GOT3 (cell line): ENCODE data around the gene TBL3.

Experiments
- DNase-seq: peaks from one replicate; lab custom pipeline; 2025; ENCODE audit warnings: mixed read lengths; lab: John Stamatoyannopoulos, UW

TBL3 gene

GRCh38 chr16:1964506-1965395 is 7.1 kb upstream of the TBL3 start, which contains the start of gene RPS2:
Gene RPS2 (minus strand): TSS chr16:1964826. CDS start chr16:1964625, 201 bp downstream.
- peak; percentile 97 for DNase-seq

DNA sequence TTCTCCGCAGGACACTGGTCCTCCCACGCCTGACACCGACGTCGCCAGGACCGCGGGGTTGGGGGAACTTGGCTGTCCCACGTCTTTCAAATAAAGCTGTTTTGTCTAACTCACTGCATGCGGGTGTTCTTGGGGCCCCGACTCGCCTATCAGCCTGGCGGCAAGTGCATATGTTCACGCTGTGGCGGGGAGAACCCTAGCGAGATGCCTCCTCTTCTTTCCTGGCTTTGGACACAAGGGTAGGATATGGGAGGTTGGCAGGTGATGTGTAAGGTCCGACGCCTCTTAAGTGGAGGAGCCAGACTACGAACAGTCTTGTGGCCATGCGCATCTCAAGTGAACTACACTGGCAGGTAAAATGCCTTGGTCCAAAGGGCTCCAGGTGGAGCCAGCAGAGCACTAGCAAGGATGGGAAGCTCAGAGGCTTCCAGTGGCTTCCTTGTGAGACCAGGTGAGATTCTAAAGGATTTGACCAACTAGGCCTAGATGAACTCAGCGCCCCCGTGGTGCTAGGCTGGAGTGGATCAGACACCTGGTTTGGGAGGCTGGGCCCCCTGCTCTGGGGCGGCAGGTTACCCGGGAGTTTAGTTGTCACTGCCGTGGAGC is 6.4 kb upstream of the TBL3 start:
- no peak for DNase-seq

- DNase-seq: no peak
Observed at GRCh38 chr16:1966460-1966859, 5.4 kb upstream of the TBL3 start, which contains the start of gene RNF151. Gene RNF151 (plus strand): TSS chr16:1966856. CDS start chr16:1966882, 26 bp downstream.

DNA sequence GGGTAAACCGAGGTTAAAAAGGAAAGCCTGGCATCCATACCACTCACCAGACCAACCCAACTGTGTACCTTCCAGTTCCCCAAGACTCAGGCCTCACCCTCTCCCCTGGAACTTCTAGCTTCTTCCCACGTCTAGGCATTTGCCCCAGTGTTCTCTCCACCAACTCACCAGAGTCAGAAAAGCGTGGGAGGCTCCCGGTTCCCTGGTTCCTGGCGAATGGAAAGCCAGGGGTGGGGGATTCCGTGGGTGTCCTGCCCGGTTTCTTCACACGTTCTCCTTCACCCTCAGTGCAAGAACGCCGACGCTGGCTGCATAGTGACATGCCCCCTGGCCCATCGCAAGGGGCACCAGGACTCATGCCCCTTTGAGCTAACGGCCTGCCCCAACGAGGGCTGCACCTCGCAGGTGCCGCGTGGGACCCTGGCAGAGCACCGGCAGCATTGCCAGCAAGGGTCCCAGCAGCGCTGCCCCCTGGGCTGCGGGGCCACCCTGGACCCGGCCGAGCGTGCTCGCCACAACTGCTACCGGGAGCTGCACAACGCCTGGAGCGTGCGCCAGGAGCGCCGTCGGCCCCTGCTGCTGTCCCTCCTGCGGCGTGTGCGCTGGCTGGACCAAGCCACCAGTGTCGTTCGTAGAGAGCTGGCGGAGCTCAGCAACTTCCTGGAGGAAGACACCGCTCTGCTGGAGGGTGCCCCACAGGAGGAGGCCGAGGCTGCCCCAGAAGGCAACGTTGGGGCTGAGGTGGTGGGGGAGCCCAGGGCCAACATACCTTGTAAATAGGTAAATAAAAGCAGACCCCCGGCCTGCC is 3.5 kb upstream of the TBL3 start:
- DNase-seq: no peak

- DNase-seq: no peak
Observed at GRCh38 chr16:1972490-1972877, 631 bp downstream of the TBL3 start.

- DNase-seq: no peak
Observed at GRCh38 chr16:1973461-1974156, 1.8 kb downstream of the TBL3 start.

GRCh38 chr16:1974157-1975070 is 2.6 kb downstream of the TBL3 start:
- no peak for DNase-seq

GRCh38 chr16:1975432-1976215 is 3.8 kb downstream of the TBL3 start:
- no peak for DNase-seq

- DNase-seq: no peak
Observed at GRCh38 chr16:1976216-1976520, 4.3 kb downstream of the TBL3 start.

DNA sequence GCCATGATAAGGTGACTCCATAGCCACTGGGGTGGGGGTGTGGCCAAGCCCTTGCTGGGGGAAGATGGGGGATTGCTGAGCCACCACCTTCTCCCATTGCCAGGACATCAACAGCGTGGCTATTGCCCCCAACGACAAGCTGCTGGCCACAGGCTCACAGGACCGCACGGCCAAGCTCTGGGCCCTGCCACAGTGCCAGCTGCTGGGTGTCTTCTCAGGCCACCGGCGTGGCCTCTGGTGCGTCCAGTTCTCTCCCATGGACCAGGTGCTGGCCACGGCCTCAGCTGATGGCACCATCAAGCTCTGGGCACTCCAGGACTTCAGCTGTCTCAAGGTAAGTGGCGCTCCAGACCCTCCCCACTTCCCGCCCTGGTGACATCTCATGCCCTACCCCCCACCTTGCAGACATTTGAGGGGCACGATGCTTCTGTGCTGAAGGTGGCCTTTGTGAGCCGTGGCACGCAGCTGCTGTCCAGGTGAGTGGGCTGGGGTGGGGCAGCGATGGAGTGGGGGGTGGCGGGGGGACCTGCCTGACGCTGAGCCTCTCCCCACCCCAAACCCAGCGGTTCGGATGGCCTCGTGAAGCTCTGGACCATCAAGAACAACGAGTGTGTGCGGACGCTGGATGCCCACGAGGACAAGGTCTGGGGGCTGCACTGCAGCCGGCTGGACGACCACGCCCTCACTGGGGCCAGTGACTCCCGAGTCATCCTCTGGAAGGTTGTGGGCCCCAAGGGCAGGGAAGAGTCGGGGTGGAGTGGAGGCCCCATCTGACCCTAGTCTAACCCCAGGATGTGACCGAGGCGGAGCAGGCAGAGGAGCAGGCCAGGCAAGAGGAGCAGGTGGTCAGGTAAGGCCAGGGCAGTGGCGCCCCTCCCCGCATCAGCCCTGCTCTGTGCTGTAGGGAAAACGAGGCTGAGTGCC is 5.4 kb downstream of the TBL3 start:
- no peak for DNase-seq

DNA sequence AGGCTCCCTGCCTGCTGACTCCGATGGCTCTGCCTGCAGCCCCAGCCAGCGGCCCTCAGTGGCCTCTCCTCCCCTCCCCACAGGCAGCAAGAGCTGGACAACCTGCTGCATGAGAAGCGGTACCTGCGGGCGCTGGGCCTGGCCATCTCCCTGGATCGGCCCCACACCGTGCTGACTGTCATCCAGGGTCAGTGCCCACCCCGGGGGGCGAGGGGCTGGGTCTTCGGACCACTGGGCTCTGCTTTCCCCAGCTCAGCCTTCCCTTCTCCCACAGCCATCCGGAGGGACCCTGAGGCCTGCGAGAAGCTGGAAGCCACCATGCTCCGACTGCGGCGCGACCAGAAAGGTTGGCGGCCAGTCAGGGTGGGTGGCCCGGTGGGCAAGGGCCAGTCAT is 6.0 kb downstream of the TBL3 start:
- no peak for DNase-seq

GRCh38 chr16:1978476-1979120 is 6.7 kb downstream of the TBL3 start:
- DNase-seq: no peak

- no peak for DNase-seq
Observed at GRCh38 chr16:1979271-1980029, 7.6 kb downstream of the TBL3 start.

- DNase-seq: no peak
Observed at GRCh38 chr16:1980030-1980769, 8.3 kb downstream of the TBL3 start.

DNA sequence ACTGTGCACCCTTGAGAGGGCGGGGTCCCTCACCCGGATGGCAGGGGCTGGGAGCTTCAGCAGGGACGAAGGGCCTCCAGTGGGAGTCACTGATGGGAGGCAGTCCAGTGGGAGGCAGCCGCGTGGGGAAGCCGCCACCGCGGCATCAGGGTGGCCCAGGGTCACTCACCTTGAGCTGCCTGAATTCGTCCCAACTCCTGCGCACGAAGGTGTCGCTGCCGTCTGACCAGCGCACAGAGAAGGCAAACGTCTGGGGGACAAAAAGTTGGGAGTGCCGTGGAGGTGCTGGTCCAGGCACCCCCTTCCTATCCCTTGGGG is 8.9 kb downstream of the TBL3 start:
- DNase-seq: no peak

DNA sequence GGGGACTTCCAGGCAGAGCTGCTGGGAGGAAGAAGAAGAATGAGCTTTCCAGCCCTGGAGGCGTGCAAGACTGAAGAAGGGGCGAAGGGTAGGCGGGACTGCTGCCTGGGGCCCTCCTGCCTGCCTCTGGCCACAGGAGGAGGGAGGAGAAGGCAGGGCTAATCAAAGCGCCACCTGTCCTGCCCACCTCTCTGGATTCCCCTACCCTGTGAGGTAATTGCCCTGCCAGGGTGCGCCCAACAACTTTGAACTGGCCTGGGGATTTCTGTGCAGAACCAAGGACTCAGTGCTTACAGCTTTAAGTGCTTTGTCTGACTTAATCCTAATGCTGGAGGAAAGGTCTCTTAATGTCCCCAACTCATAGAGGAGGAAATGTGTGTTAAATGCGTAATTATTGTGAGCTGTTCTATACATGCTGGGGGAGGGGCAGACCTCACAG is 9.6 kb downstream of the TBL3 start, which contains the start of gene NOXO1:
Gene NOXO1, minus strand, starts transcription at position 72 of the 439 bp plus-strand sequence. CDS start 290 bp downstream, outside the sequence.
- DNase-seq: no peak

DNA sequence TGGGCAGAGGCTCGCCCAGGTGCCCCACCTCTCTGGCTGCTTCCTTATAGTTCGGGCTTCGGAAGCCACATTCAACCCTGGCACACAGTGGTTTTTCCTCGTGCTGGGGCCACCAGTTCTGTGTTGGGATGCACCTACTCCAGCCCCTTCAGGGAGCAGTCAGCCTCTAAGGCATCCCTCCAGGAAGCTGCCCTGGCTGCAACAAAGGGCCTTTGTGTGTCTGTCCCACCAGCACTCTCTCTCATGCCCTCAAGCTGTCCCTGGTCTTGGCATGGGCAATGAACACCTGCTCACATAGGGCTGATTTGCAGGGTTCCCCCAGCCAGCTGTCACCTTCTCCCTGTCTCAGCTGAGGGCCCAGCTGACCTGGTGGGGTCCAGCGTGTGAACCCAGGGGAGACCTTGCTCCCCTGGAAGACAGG is 10.2 kb downstream of the TBL3 start:
- DNase-seq: no peak
